ENCODE measurements around the gene LRRC45. TPM values are rescaled to one million over a fixed set of nuclear protein-coding genes. Genes with fewer than 3 reads are reported as not detected.

LRRC45 gene
- total RNA-seq, 1 experiment from 2014 or later: 40.1 TPM

DNA sequence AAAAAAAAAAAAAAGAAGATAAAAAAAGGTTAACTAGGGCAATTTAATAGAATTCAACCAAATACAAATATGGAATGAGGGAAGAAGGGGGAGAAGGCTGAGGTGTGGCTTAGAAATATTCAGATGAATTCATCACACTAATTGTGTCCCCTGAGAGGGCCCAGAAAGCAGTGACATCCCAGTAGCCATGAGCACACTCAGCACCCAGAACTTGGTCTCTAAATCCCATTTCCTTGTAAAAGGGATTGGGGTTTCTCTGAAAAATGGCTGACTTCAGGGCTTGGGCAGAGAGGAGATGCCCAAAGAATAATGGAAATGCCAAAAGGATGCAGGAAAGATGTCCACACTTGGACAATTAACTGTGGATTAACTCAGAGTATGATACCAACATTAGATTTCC lies 49.7 kb upstream of the LRRC45 start (continued):
- TF ChIP-seq ZNF274 (IDR thresholded peaks at IDR 0.05; ENCODE audit: low read depth, low read length): no peak
- TF ChIP-seq, protein P1, sequence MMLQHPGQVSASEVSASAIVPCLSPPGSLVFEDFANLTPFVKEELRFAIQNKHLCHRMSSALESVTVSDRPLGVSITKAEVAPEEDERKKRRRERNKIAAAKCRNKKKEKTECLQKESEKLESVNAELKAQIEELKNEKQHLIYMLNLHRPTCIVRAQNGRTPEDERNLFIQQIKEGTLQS (IDR thresholded peaks at IDR 0.05): no peak
- no peak for TF ChIP-seq EGR1 (IDR thresholded peaks at IDR 0.05; ENCODE audit: low read depth)
- TF ChIP-seq SP1 (IDR thresholded peaks at IDR 0.05; ENCODE audit: low read depth): no peak
- no peak for TF ChIP-seq CEBPB (IDR thresholded peaks at IDR 0.05; ENCODE audit: low read depth)
- TF ChIP-seq JUND (IDR thresholded peaks at IDR 0.05): no peak
- TF ChIP-seq, protein P2, sequence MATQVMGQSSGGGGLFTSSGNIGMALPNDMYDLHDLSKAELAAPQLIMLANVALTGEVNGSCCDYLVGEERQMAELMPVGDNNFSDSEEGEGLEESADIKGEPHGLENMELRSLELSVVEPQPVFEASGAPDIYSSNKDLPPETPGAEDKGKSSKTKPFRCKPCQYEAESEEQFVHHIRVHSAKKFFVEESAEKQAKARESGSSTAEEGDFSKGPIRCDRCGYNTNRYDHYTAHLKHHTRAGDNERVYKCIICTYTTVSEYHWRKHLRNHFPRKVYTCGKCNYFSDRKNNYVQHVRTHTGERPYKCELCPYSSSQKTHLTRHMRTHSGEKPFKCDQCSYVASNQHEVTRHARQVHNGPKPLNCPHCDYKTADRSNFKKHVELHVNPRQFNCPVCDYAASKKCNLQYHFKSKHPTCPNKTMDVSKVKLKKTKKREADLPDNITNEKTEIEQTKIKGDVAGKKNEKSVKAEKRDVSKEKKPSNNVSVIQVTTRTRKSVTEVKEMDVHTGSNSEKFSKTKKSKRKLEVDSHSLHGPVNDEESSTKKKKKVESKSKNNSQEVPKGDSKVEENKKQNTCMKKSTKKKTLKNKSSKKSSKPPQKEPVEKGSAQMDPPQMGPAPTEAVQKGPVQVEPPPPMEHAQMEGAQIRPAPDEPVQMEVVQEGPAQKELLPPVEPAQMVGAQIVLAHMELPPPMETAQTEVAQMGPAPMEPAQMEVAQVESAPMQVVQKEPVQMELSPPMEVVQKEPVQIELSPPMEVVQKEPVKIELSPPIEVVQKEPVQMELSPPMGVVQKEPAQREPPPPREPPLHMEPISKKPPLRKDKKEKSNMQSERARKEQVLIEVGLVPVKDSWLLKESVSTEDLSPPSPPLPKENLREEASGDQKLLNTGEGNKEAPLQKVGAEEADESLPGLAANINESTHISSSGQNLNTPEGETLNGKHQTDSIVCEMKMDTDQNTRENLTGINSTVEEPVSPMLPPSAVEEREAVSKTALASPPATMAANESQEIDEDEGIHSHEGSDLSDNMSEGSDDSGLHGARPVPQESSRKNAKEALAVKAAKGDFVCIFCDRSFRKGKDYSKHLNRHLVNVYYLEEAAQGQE (IDR thresholded peaks at IDR 0.05; ENCODE audit: low read depth): no peak
- no peak for TF ChIP-seq CBX3 (IDR thresholded peaks at IDR 0.05; ENCODE audit: low read depth)
- TF ChIP-seq POLR2A (IDR thresholded peaks at IDR 0.05; ENCODE audit: borderline replicate concordance, extremely low read depth, insufficient read depth, insufficient read length): no peak

DNA sequence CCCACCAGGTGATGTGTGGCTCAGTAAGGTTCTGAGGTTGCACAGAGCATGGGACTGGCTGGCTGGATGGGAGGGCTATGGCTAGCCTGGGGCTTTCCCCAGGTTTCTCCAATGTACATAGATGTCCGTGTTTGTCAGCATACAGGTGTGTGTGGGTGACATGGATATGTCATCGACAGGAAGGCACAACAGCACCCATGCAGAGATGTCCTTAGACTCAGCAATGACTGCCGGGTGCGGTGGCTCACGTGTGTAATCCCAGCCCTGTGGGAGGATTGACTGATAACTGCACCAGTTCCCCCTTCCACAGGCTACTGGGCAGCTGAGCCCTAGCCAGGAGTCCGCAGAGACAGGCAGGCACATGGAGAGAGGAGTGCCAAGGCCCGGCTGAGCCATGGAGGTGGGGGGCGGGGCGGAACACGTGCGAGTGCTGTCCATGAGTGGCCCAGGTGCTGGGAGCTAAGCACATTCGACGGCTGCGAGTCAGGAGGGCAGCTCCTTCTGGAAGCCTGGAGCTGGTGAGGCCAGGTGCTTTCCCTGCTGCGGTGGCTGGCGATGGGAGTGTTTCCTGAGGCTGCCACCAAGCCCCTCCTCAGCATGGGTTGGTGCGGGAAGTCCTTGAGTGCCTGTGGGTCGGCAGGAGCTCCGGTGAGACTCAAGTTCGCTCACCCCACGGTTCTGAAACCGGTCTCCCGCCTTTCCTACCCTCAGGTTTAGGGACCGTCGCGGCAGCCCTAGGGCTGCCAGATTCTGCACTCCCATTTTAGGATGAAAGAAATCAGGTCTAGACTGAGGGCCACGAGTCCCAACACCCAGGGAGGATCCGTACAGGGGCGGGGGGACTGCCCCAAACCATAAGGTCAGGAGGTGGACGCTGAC lies 46.5 kb upstream of the LRRC45 start:
- peak overlapping the region; percentile 78 to 92 for H3K4me3 ChIP-seq (replicated peaks in 1 of 2; ENCODE audit: low read depth in 1 of 2, low read length in 2 of 2)
- ChIA-PET RAD21 (ENCODE audit: low non-redundant PET in 1 of 2, low total read pairs in 2 of 2, uncharacterized antibody in 2 of 2, unreplicated experiment in 2 of 2) (no interaction called here), POLR2A (interaction anchor here (0.7 to 1.4 kb wide), 2 partner anchors 9 to 40 kb away, joined by 3 to 10 read pairs; partner anchors contain the start of gene PYCR1), CTCF (interaction anchor here (1.4 kb wide), 1 partner anchor 17 kb away, joined by 6 read pairs; no protein-coding TSS in a partner anchor)
- H3K36me3 ChIP-seq (ENCODE audit: control insufficient read depth in 1 of 2, insufficient read depth in 2 of 2, low read length in 2 of 2): peaks cover 0 to 9% of the 10 kb centered on the region in 2 experiments; a peak in 2 of 4 replicates
- peak overlapping the region; percentile 95 for H3K9ac ChIP-seq (ENCODE audit: low read length)
- H4K20me1 ChIP-seq (ENCODE audit: insufficient read depth): no peaks in the 10 kb centered on the region
- no peaks in the 10 kb centered on the region for H3K27me3 ChIP-seq (ENCODE audit: insufficient read depth, low read length)
- no peaks in the 10 kb centered on the region for H3K9me2 ChIP-seq (ENCODE audit: insufficient read depth)
- no peaks in the 10 kb centered on the region; the same call in 1 of the 2 replicates for H3K79me2 ChIP-seq (ENCODE audit: insufficient read depth, low read length)
- BruUV-seq (replicated peaks): TSS peak; percentile 75
- intact Hi-C loops (cut with micrococcal nuclease): loop anchor here (2.0 kb wide), 1 partner anchor 26 kb away; no protein-coding TSS in a partner anchor
- DNase-seq (ENCODE audit: low read depth, low spot score): no peak
- no peaks in the 10 kb centered on the region for H3K9me3 ChIP-seq (ENCODE audit: control insufficient read depth in 1 of 2, insufficient read depth in 1 of 2, low read depth in 1 of 2, low read length in 2 of 2)
- peaks cover 12 to 41% of the 10 kb centered on the region in 2 experiments for H3K4me1 ChIP-seq (ENCODE audit: control insufficient read depth in 1 of 2, insufficient read depth in 2 of 2, low read length in 2 of 2)
- H3K4me2 ChIP-seq (ENCODE audit: low read length): peak overlapping the region; percentile 98
- TF ChIP-seq ZFX (IDR thresholded peaks at IDR 0.05) (no peak), JUND (IDR thresholded peaks at IDR 0.05) (no peak)
- TF ChIP-seq, protein P3, sequence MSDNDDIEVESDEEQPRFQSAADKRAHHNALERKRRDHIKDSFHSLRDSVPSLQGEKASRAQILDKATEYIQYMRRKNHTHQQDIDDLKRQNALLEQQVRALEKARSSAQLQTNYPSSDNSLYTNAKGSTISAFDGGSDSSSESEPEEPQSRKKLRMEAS (IDR thresholded peaks at IDR 0.05): peak; percentile 93
- ATAC-seq: peak; percentile 26
- H3K27ac ChIP-seq (ENCODE audit: low read depth, low read length): peak overlapping the region; percentile 94
- no peak overlapping the region for H2AFZ ChIP-seq (ENCODE audit: low read depth, low read length, poor library complexity, severe bottlenecking)
